Raji (cell line): Measurements from ENCODE around the gene LILRA1.
"Not testable (repeated sequence)": the region's sequence is repeated elsewhere in the genome, so short reads cannot be mapped to it uniquely, and the experiment has no call there.

Source experiments
- POLR2A ChIP-seq: IDR thresholded peaks from 2 replicates; pipeline ENCODE4 v1.6.1; 2011; ENCODE audit warnings: low read depth, low read length, control low read depth; ENCODE audit not compliant: insufficient read depth

Gene LILRA1

DNA sequence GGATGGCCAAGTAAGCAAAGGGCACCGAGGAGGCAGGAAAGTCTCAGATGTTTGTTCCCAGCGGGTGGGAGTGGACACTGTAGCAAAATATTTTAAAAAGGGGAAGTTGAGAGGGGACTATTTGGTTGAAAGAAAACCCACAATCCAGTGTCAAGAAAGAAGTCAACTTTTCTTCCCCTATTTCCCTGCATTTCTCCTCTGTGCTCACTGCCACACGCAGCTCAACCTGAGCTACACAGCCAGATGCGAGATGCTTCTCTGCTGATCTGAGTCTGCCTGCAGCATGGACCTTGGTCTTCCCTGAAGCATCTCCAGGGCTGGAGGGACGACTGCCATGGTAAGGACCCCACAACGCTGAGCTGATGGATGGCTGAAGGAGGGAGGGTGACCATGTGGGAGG lies at the start of gene LILRA1:
TSS of gene LILRA1 (plus strand) at position 188 of the 400 bp plus-strand sequence. CDS start 613 bp downstream, outside the sequence.
- not testable (repeated sequence) for TF ChIP-seq POLR2A

DNA sequence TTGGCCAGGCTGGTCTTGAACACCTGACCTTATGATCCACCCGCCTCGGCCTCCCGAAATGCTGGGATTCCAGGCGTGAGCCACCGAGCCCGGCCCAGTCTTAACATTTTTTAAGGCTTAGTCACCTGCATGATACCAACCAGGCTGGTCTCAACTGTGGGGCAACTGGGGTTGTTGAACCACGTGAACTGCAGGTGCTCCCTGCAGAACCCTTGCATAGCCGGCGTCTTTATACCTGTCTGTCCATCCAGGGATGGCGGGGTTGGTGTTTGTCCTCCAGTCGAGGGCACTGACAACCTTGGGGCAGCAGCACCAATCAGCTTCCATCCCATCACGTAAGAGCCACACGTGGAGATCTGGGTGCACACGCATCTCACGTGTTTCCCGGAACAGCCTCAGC lies 44.6 kb upstream of the LILRA1 start:
- no peak for TF ChIP-seq POLR2A

DNA sequence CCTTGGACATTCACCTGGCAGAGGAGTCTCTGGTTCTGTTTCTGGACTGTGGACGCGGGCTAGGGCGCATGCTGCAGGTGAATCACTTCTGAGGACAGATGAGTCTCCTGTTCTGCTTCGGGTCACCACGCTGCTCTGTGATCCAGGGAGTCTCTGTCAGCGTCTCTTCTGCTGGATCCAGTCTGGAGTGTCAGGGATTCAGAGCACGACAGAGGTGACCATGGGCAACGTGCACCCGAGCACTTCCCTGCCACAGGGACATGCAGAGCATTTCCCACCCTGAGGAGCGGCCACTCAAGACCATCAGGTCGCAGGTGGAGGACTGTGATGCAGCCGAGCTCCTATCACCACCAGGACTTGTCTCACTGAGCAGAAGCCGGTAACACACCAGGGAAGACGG lies 44.2 kb upstream of the LILRA1 start:
- TF ChIP-seq POLR2A, result no peak

DNA sequence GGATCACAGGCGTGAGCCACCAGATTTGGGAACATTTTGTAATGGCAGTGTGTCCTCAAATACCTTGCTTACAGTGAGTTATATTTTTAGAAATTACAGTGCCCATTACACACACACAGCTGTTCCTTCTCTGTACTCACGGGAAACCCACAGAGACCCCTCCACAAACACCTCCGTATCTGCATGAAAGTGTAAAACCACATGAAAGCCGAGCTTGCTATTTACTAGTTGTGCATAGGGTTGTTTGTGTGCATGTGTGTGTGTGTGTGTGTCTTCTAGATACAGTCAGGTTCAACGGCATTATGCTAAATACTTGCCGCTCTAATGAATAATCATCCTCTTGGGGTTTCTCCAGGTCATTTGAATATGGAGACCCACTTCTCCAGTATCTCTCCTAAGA lies 42.1 kb upstream of the LILRA1 start:
- TF ChIP-seq POLR2A, result no peak

DNA sequence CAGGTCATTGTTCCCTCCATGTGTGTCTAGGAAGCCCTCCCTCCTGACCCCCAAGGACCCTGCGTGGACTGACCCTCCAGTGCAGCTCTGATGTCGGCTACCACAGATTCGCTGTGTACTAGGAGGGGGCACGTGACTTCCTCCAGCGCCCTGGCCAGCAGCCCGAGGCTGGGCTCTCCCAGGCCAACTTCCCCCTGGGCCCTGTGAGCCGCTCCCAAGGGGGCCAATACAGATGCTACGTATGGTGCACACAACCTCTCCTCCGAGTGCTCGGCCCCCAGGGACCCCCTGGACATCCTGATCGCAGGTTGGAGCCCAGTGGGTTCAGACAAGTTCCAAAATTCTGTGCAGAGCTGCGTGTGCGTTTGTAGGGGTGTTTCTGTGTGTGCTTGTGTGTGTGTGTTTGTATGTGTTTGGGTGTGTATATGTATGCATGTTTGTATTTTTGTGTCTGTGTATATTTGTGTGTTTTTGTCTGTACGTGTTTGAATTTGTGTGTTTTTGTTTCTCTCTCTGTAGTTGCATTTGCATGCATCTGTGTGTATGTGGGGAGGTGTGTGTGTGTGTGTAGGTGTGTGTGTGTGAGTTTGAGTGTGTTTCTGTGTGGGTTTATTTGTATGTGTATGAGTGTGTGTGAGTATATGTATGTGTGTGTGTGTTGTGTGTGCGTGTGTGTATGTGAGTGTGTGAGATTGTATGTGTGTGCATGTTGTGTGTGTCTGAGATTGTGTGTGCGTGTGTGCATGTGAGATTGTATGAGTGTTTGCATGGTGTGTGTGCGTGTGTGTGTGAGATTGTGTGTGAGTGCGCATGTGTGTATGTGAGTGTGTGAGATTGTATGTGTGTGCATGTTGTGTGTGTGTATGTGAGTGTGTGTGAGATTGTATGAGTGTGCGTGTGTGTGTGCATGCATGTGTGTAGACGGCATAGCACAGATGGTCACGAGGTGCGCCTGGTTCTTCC lies 41.2 kb upstream of the LILRA1 start:
- TF ChIP-seq POLR2A, result no peak

DNA sequence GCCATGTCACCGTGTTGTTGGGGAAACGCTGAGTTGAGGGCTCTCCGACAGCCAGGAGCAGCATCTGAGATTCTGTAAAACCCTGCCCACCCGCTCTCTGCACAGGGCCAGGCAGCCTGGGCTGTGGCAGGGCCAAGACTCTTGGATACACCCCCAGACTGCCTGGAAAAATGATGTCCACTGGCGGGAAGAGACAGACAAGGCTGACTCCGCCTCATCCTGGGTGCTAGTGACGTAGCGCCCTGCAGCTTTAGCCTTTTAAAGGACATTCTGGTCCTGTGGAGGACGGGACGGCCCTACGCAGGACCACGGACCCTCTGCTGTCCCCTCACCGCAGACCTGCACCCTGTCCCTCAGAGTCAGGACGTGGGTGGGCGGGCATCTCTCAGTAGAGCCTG lies 40.5 kb upstream of the LILRA1 start:
- no peak for TF ChIP-seq POLR2A

DNA sequence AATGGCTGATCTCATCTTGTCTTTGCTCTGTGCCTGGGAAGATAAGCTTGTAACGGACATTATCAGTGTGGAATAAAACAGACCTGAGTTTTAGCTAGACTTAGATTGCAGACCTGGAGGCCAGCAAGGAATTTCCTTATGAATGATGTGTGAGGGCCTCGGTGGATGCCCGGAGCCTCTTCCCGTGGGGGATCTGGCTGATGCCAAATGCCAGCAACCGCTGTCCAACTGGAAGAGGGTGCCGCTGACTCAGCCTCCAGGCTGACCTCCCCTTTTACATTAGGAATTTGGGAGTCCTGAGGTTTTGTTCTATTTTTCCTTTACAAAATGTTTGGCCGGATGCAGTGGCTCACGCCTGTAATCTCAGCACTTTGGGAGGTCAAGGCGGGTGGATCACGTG lies 39.4 kb upstream of the LILRA1 start:
- TF ChIP-seq POLR2A, result no peak

DNA sequence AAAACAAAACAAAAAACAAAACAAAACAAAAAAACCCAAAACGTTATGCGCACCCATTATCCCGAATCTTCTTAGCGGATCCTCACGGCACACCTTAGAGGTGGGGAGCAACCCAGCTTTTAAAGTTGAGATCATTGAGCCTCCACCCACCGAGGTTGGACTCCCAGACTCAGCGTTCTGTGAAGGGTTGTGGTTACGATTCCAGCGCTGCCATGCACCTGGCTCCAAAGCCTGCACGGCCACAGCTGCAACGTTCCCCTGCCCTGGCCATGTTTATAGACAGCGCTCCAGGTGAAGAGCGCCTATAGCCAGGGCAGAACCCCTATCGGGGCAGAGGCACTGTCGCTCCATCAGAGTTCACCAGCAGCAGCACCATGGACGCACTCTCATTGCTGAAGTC lies 38.5 kb upstream of the LILRA1 start:
- no peak for TF ChIP-seq POLR2A

DNA sequence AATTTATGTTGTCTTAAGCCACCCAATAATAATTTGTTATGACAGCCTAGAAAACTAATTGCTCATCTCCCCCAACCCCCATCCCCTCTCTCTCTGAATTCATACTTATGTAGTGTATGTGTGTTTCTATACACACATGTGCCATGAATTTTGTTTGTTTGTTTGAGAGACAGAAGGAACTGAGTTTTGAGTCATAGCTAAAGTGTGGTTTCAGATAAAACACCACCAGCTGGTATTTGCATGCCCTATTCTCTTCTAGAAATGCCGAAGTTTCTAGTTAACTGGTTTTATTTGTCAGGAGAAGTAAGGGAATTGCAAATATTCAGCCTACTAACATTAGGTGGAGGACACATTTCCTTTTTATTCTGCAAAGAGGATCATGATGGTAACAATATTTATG lies 37.2 kb upstream of the LILRA1 start:
- TF ChIP-seq POLR2A, result no peak

DNA sequence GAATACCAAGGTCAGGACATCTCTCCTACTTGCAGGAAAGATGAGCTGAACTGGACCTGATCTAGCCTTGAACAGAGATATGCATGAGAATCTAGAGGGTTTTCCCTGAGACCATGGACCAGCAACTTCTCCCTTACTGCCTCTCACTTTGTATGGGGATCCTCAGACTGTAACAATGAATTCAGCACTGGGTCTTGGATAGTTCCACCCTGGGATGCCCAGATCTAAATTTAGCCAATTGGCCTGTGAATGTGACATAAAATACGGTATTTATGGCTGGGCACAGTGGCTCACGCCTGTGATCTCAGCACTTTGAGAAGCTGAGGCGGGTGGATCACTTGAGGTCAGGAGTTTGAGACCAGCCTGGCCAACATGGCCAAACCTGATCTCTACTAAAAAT lies 35.1 kb upstream of the LILRA1 start:
- no peak for TF ChIP-seq POLR2A

DNA sequence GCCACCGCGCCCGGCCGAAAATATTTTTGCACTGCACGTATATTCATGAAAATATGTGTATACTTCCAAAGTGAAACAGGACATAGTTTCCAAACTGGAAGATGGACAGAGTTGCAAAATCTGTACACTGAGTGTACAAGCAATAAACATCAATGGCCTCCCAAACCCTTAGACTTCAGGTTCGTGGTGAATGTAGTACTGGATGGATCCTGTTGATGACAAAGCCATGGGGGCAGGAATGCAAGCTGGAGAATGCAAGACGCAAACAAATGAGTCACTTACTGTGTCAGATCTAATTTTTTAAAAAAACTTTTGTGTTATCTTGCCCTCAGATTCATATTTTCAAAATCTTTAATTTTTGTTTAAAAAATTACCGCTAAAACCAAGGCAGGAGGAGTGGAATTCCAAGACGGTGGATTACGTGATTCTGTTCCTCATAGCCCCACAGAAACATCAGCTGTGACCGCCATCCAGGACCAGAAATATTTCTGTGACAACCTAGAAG lies 32.5 kb upstream of the LILRA1 start:
- no peak for TF ChIP-seq POLR2A

DNA sequence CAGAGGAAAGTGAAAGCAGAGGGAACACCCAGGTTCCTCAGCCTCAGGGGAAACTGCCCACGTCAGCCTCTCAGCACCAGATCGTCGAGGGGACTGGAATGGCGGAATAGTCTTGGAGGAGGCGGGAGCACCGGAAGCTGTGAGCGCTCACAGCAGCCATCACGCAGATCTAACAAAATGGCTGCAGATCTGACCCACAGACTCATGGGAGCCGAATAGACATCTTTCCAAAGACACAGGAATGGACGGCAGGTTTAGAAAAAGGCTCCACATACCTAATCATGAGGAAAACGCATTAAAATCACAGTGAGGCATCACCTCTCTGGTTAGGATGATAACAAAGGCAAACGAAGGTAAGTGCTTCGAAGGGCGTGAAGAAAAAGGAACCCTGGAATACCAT lies 31.6 kb upstream of the LILRA1 start:
- TF ChIP-seq POLR2A, result no peak

DNA sequence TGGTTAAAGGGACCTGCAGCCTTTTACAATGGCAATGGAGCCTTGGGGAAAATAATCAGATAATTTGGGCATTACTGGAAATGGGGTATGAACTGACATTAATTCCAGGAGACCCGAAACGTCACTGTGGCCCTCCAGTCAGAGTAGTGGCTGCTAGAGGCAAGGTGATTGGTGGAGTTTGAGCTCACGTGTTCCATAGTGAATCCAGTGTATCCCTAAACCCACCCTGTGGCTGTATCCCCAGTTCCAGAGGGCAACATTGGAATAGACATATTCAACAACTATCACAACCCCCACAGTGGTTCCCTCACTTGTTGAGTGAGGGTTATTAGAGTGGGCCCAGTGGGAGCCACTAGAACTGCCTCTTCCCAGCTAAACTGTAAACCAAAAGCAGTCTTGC lies 23.1 kb upstream of the LILRA1 start:
- no peak for TF ChIP-seq POLR2A

DNA sequence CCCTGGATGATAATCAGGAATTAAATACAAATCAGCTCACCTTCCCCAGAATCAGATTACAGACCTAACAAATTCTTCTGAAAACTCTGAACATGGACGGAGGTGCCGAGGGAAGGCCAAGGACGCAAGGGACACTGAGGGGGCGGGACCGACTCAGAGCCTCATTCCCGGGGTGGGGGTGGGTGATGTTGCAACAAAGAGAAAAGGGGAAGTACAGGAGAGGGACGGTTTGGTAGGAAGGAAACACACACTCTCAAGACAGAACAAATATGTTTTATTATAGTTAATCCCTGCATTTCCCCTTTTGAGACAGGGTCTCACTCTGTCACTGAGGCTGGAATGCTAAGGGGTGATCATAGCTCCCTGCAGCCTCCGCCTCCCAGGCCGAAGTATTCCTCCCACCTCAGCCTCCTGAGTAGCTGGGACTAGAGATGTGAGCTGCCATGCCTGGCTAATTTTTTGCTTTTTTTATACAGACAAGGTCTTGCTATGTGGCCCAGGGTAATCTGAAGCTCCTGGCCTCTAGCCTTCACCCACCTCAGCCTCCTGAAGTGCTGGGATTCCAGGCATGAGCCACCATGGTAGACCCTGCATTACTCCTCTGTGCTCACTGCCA lies 20.6 kb upstream of the LILRA1 start:
- no peak for TF ChIP-seq POLR2A

DNA sequence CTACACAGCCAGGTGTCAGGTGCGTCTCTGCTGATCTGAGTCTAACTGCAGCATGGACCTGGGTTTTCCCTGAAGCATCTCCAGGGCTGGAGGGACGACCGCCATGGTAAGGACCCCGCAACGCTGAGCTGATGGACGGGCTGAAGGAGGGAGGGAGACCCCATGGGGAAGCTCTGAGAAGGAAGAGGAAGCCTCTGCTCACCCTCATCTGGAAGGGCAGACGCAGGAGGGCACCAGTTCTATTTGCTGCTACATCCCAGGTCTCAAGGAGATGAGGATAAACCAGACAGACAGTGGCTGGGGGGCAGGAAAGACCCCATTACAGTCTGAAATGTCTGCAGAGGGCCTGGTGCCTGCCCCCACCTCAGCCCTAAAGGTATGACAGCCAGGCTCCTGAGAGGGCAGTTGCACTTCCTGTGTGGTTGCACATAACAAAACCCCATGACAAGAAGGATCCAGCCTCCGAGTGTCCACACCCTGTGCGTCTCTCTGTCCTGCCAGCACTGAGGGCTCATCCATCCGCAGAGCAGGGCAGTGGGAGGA lies 20.0 kb upstream of the LILRA1 start, which contains the start of gene LILRA2:
TSS of gene LILRA2 (plus strand) at position 461 of the 543 bp plus-strand sequence. CDS start 89 bp downstream, outside the sequence.
- no peak for TF ChIP-seq POLR2A

DNA sequence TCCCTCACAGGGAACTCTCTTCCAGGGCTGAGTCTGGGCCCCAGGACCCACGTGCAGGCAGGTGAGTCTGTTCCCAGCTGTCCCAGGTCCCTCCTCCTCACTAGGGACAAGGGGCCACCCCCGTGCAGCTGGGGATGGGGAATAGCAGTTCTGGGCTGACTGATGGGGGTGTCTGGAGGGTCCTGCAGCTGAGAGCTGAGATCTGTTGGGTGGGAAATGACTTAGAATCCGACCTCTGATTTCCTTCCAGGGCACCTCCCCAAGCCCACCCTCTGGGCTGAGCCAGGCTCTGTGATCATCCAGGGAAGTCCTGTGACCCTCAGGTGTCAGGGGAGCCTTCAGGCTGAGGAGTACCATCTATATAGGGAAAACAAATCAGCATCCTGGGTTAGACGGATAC lies 19.4 kb upstream of the LILRA1 start:
- TF ChIP-seq POLR2A, result no peak
